Measurements from ENCODE around the gene GALK2.
A peak's percentile ranks its signal among the peaks of the same experiment; 100 is the strongest.

GALK2 gene

GRCh38 chr15:49236869-49237268 is 66.8 kb downstream of the GALK2 start:
- CTCF ChIA-PET = interaction anchor here (0.6 to 2.9 kb wide), 12 partner anchors 10 to 912 kb away, joined by 3 to 33 read pairs (median 4); partner anchors contain the start of gene FGF7
- POLR2A ChIA-PET = no interaction called here
- no peak overlapping the region for H3K27ac ChIP-seq (ENCODE audit: extremely low read depth, low read depth, low read length)
- peaks cover 3% of the 10 kb centered on the region; the same call in 1 of the 2 replicates for H3K4me1 ChIP-seq (ENCODE audit: control insufficient read depth, insufficient read depth, low read length)
- peak; percentile 47 for TF ChIP-seq FEZF1 (tag by site-specific recombination; IDR thresholded peaks at IDR 0.05)
- no peak for TF ChIP-seq GLI4 (tag by site-specific recombination; IDR thresholded peaks at IDR 0.05)
- H3K4me3 ChIP-seq (ENCODE audit: low read depth, low read length) = no peak overlapping the region
- H3K9me3 ChIP-seq (ENCODE audit: control insufficient read depth, insufficient read depth, low read depth, low read length) = no peaks in the 10 kb centered on the region
- H3K36me3 ChIP-seq (ENCODE audit: control insufficient read depth in 2 of 2, insufficient read depth in 1 of 2, low read length in 2 of 2) = peaks cover 0 to 4% of the 10 kb centered on the region in 2 experiments; a peak in 1 of 3 replicates

- POLR2A ChIA-PET = no interaction called here
- TF ChIP-seq ZNF645 (tag by site-specific recombination; IDR thresholded peaks at IDR 0.05) (no peak), YY2 (tag by site-specific recombination; IDR thresholded peaks at IDR 0.05) (no peak), HIC1 (tag by site-specific recombination; IDR thresholded peaks at IDR 0.05) (no peak), TCF7L2 (IDR thresholded peaks at IDR 0.05; ENCODE audit: borderline replicate concordance, low read depth, low read length) (no peak)
- CTCF ChIA-PET = interaction anchor here (0.6 kb wide), 1 partner anchor 234 kb away, joined by 3 read pairs; no protein-coding TSS in a partner anchor
Observed at GRCh38 chr15:49238342-49238741, 68.3 kb downstream of the GALK2 start.

GRCh38 chr15:49239105-49239504 is 69.1 kb downstream of the GALK2 start:
- Histone ChIP-seq H3K4me3 (ENCODE audit: low read depth, low read length) (no peak overlapping the region), H3K4me1 (ENCODE audit: control insufficient read depth, insufficient read depth, low read length) (peaks cover 3% of the 10 kb centered on the region; the same call in 1 of the 2 replicates), H3K27ac (ENCODE audit: extremely low read depth, low read depth, low read length) (no peak overlapping the region), H3K36me3 (ENCODE audit: control insufficient read depth in 2 of 2, insufficient read depth in 1 of 2, low read length in 2 of 2) (peaks cover 0 to 7% of the 10 kb centered on the region in 2 experiments; a peak in 1 of 3 replicates), H3K9me3 (ENCODE audit: control insufficient read depth, insufficient read depth, low read depth, low read length) (no peaks in the 10 kb centered on the region)
- TF ChIP-seq ZNF157 (tag by site-specific recombination; IDR thresholded peaks at IDR 0.05) (no peak), ZNF473 (tag by site-specific recombination; IDR thresholded peaks at IDR 0.05) (no peak), ZNF16 (tag by site-specific recombination; IDR thresholded peaks at IDR 0.05; ENCODE audit: low read depth) (no peak), ZNF701 (tag by site-specific recombination; IDR thresholded peaks at IDR 0.05) (no peak), KLF1 (tag by site-specific recombination; IDR thresholded peaks at IDR 0.05) (no peak), MEIS1 (CRISPR knock-in tag; IDR thresholded peaks at IDR 0.05; ENCODE audit: borderline replicate concordance) (no peak), ZNF19 (tag by site-specific recombination; IDR thresholded peaks at IDR 0.05; ENCODE audit: low read depth) (no peak), BCL11B (tag by site-specific recombination; IDR thresholded peaks at IDR 0.05; ENCODE audit: low read depth) (no peak), ZNF221 (tag by site-specific recombination; IDR thresholded peaks at IDR 0.05; ENCODE audit: borderline replicate concordance) (no peak), ZNF768 (tag by site-specific recombination; IDR thresholded peaks at IDR 0.05) (no peak), SP3 (tag by site-specific recombination; IDR thresholded peaks at IDR 0.05) (no peak)
- CTCF ChIA-PET = interaction anchor here (1.0 kb wide), 1 partner anchor 813 kb away, joined by 3 read pairs; no protein-coding TSS in a partner anchor
- POLR2A ChIA-PET = no interaction called here

More at GRCh38 chr15:49238342-49238741, 68.3 kb downstream of the GALK2 start:
- Histone ChIP-seq H3K4me1 (ENCODE audit: control insufficient read depth, insufficient read depth, low read length) (peaks cover 3% of the 10 kb centered on the region; the same call in 1 of the 2 replicates), H3K4me3 (ENCODE audit: low read depth, low read length) (no peak overlapping the region), H3K27ac (ENCODE audit: extremely low read depth, low read depth, low read length) (no peak overlapping the region), H3K36me3 (ENCODE audit: control insufficient read depth in 2 of 2, insufficient read depth in 1 of 2, low read length in 2 of 2) (peaks cover 0 to 7% of the 10 kb centered on the region in 2 experiments; a peak in 1 of 3 replicates), H3K9me3 (ENCODE audit: control insufficient read depth, insufficient read depth, low read depth, low read length) (no peaks in the 10 kb centered on the region)

Measured in HEK293 (cell line).